Spinal cord (tissue), 10 donors: ENCODE data around the gene KRTAP10-12. TPM values are rescaled to one million over a fixed set of nuclear protein-coding genes. Genes with fewer than 3 reads are reported as not detected.

ENCODE experiments used
- DNase-seq, 6 donors: peaks; one replicate each; pipeline versions ENCODE4 v3.0.0 to v3.0.0-alpha.2; 2013 to 2015; ENCODE audit warnings: low spot score in 6 of 6, low read depth in 4 of 6
- H3K27ac ChIP-seq: one replicate; pipeline ENCODE4 v1.5.1; 2013; ENCODE audit warnings: low read depth, low read length, control low read depth
- H3K27me3 ChIP-seq: one replicate; pipeline ENCODE4 v1.6.1; 2013; ENCODE audit warnings: low read length; ENCODE audit not compliant: control insufficient read depth, insufficient read depth
- H3K36me3 ChIP-seq: one replicate; pipeline ENCODE4 v1.6.1; 2013; ENCODE audit warnings: low read length; ENCODE audit not compliant: control insufficient read depth, insufficient read depth
- H3K4me1 ChIP-seq: one replicate; pipeline ENCODE4 v1.6.1; 2013; ENCODE audit warnings: low read length; ENCODE audit not compliant: control insufficient read depth, insufficient read depth
- H3K4me3 ChIP-seq: one replicate; pipeline ENCODE4 v1.5.1; 2013; ENCODE audit warnings: low read depth, low read length, control low read depth
- H3K9me3 ChIP-seq: one replicate; pipeline ENCODE4 v1.6.1; 2013; ENCODE audit warnings: low read length; ENCODE audit not compliant: control insufficient read depth, insufficient read depth
- WGBS: methylation state at CpG from one replicate; pipeline ENCODE4 v1.1.5; 2013; ENCODE audit warnings: missing lambda C conversion rate; ENCODE audit not compliant: insufficient coverage; 5-methylcytosine and 5-hydroxymethylcytosine counted together
- polyA plus RNA-seq, 2 donors: library from polyadenylated mRNA; unstranded; fragments of 120-200 nt; gene quantifications; one replicate each; pipeline ENCODE4 v1.2.1, GENCODE V29; 2013; ENCODE audit not compliant: insufficient read length in 2 of 2
- total RNA-seq, 2 donors: library from RNA; depleted of rRNA in 1 of 2; stranded (reverse); fragments of 120-200 nt in 1 of 2; fragments of >200 nt in 1 of 2; gene quantifications; one replicate each; pipeline versions ENCODE4 v1.2.3 to v1.2.4, GENCODE V29; 2013 to 2014
- donor health status: healthy.

The KRTAP10-12 gene
- total and polyA plus RNA-seq, 4 donors = not detected

DNA sequence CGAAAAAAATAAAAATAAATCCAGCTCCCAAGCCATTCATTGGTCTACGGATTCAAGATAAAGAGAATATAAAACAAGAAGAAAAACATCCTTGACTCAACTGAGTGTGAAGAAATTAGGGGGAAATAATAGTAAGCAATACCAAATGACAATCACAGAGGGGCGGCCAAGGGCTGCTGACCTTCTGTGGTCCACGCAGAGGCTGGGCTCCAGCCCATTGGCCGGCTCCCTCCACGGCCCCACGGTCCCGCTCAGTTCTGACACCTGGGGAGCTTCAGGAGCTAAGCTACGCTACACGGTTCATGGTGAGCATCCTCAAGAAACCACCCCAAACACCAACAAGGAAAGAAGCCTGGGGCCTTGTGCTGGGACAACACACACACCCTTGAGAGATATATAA is 400 bp upstream of the KRTAP10-12 start:
- H3K4me1 ChIP-seq = peaks cover 12% of the 10 kb centered on the region
- H3K36me3 ChIP-seq = no peaks in the 10 kb centered on the region
- DNase-seq = no peak
- WGBS = 81% methylated on average over 8 of the region's 10 CpGs
- H3K4me3 ChIP-seq = no peak overlapping the region
- H3K9me3 ChIP-seq = peaks cover 2% of the 10 kb centered on the region
- H3K27ac ChIP-seq = no peak overlapping the region
- H3K27me3 ChIP-seq = peaks cover 22% of the 10 kb centered on the region

GRCh38 chr21:44697811-44698734 is 1.1 kb downstream of the KRTAP10-12 start:
- Histone ChIP-seq H3K4me1 (peaks cover 12% of the 10 kb centered on the region), H3K4me3 (no peak overlapping the region), H3K27ac (no peak overlapping the region), H3K27me3 (peaks cover 29% of the 10 kb centered on the region), H3K9me3 (no peaks in the 10 kb centered on the region), H3K36me3 (no peaks in the 10 kb centered on the region)
- 37% methylated on average over 35 of the region's 35 CpGs for WGBS
- DNase-seq = no peak

DNA sequence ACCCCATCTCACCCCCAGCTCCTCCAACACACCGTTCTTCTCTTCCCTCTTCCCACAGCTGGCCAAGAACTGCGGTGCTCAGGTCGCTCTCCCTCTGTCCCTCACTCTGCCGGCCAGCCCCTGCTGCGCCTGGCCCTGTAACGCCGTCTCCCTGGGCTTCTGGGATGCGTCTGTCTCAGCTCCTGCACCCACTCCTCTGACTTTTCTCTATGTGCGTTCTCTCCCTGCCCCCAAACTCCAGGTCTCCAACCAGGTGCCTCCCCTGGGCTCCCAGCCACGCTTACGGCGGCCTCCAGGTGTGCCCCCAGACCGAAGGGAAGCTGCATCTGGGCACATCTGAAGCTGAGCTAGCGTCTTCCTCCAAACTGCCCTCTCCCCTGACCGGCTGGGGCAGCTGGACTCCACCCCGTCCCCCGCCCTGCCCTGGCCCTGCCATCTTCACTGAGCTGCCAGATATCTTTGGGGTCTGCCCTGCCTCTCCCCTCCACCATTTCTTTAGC is 2.6 kb downstream of the KRTAP10-12 start:
- Histone ChIP-seq H3K27me3 (peaks cover 44% of the 10 kb centered on the region), H3K27ac (no peak overlapping the region), H3K4me3 (no peak overlapping the region), H3K4me1 (peaks cover 12% of the 10 kb centered on the region), H3K9me3 (no peaks in the 10 kb centered on the region), H3K36me3 (no peaks in the 10 kb centered on the region)
- 59% methylated on average over 17 of the region's 17 CpGs for WGBS
- DNase-seq = no peak

GRCh38 chr21:44700101-44701022 is 3.4 kb downstream of the KRTAP10-12 start:
- Histone ChIP-seq H3K27me3 (peaks cover 47% of the 10 kb centered on the region), H3K4me1 (peaks cover 12% of the 10 kb centered on the region), H3K9me3 (no peaks in the 10 kb centered on the region), H3K27ac (no peak overlapping the region), H3K36me3 (no peaks in the 10 kb centered on the region), H3K4me3 (no peak overlapping the region)
- DNase-seq = no peak
- 53% methylated on average over 15 of the region's 21 CpGs for WGBS

GRCh38 chr21:44701023-44701400 is 4.0 kb downstream of the KRTAP10-12 start:
- DNase-seq = no peak
- Histone ChIP-seq H3K27ac (no peak overlapping the region), H3K9me3 (no peaks in the 10 kb centered on the region), H3K4me3 (no peak overlapping the region), H3K27me3 (peaks cover 49% of the 10 kb centered on the region), H3K4me1 (peaks cover 13% of the 10 kb centered on the region), H3K36me3 (no peaks in the 10 kb centered on the region)
- WGBS = 79% methylated on average over 7 of the region's 14 CpGs

- H3K36me3 ChIP-seq = no peaks in the 10 kb centered on the region
- no peak overlapping the region for H3K4me3 ChIP-seq
- 42% methylated on average over 9 of the region's 12 CpGs for WGBS
- DNase-seq = no peak
- no peaks in the 10 kb centered on the region for H3K9me3 ChIP-seq
- peaks cover 55% of the 10 kb centered on the region for H3K27me3 ChIP-seq
- H3K27ac ChIP-seq = no peak overlapping the region
- peaks cover 18% of the 10 kb centered on the region for H3K4me1 ChIP-seq
These were observed 4.6 kb downstream of the KRTAP10-12 start for GRCh38 chr21:44701541-44701940.

GRCh38 chr21:44702111-44702972 is 5.4 kb downstream of the KRTAP10-12 start:
- Histone ChIP-seq H3K36me3 (no peaks in the 10 kb centered on the region), H3K4me3 (no peak overlapping the region), H3K27ac (no peak overlapping the region), H3K4me1 (peaks cover 24% of the 10 kb centered on the region), H3K9me3 (no peaks in the 10 kb centered on the region), H3K27me3 (peaks cover 63% of the 10 kb centered on the region)
- DNase-seq = no peak
- 72% methylated on average over 18 of the region's 22 CpGs for WGBS

DNA sequence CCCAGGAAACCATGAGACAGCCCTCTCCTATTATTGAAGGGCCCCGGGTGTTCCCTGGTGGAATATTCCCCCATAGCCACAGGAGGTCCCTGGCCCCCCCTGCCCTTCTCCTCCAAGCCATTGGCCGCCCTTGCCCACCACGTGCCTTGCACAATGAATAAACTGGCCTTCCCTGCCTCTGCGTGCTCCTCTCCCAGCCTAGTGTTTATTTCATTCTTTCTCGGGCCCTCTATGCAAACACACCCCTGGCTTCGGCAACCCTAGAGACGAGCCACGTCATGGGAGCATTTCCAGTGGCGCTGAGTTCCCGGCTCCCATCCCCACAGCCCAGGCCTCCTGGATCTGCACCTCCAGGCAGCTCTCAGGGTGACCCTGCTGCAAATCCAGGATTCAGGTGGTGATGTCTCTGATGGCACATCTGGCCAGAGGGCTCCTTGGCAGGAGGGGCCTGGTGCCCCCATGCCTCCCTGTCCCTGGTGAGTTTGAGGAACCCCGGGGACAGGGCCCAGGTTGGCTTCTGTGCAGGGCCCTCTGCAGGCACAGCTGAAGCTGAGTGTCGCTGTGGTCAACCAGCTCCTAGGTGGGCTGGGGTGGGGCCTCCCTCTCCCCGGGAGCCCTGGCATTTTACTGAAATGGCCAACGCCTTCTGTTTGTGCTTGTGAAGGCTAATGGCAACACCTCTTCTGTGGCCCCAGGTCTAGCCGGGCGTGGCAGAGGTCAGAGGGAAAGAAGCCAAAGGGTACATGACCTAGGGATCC is 6.2 kb downstream of the KRTAP10-12 start:
- peaks cover 63% of the 10 kb centered on the region for H3K27me3 ChIP-seq
- 46% methylated on average over 16 of the region's 16 CpGs for WGBS

More for the DNA sequence above, 6.2 kb downstream of the KRTAP10-12 start:
- Histone ChIP-seq H3K4me1 (peaks cover 23% of the 10 kb centered on the region), H3K27ac (no peak overlapping the region), H3K36me3 (no peaks in the 10 kb centered on the region), H3K4me3 (no peak overlapping the region), H3K9me3 (no peaks in the 10 kb centered on the region)
- DNase-seq = no peak
